HG03135 (cell line): ENCODE results near the gene ARHGAP26.
"Not testable (repeated sequence)": the region's sequence is repeated elsewhere in the genome, so short reads cannot be mapped to it uniquely, and the experiment has no call there.

Experiments used
- ATAC-seq: cut with Tn5 transposase; IDR thresholded peaks from one replicate; pipeline ENCODE4 v1.9.1; 2021; ENCODE audit warnings: mild to moderate bottlenecking, moderate library complexity; ENCODE audit not compliant: unreplicated experiment

The ARHGAP26 gene

DNA sequence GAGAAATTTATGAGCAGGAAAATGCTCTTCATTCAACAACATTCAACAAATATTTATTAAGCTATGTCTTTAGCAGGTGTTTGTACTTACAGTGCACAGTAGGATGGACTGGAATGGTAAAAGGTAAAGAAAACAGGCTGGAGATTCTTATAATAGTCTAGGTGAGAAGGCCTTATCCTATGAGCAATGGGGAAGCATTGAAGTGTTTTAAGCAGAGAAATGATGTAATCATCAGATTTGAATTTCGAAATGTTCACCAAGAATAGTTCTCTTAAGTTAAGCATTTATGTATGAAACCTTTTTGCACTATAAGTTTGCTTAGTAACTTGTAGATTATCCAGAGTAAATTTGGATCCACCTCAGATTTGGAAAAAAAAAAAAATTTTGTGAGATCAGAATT is 424.0 kb downstream of the ARHGAP26 start:
- ATAC-seq: no peak

DNA sequence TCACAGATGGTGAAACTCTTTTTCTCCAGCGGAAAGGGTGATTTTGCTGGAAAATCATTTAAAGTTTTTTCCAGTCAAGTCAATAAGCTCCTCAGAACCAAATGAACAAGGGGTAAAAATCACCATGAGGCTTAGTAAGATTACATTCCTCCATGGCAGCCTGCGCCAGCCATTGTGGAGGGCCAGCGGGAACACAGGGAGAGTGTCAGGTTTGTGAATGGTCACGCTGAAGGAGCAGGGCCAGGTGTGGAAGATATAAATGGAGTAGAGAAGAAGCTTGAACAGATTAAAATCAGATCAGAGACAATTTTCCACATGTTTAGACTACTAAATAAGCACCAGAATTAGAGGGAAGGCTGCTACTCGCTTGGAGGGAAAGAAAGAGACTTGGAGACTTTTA is 424.5 kb downstream of the ARHGAP26 start:
- ATAC-seq: no peak

DNA sequence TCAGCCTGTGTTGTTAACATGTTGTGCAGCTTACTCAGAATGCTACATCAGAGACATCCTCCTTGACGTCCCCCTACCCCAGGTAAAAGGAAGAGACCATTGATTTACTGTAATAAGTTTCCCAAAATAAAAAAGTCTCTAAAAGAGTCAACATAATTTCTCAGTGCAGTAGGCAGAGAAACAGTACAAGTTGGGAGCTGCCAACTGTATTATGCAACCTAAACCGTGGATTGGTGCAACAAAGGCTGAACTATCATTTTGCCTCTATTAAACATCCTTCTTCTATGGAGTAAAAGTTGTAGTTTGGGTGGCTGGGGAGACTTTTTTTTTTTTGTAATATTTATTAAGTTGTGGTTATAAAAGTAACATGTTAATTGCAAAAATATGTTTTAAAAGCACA is 425.3 kb downstream of the ARHGAP26 start:
- no peak for ATAC-seq

DNA sequence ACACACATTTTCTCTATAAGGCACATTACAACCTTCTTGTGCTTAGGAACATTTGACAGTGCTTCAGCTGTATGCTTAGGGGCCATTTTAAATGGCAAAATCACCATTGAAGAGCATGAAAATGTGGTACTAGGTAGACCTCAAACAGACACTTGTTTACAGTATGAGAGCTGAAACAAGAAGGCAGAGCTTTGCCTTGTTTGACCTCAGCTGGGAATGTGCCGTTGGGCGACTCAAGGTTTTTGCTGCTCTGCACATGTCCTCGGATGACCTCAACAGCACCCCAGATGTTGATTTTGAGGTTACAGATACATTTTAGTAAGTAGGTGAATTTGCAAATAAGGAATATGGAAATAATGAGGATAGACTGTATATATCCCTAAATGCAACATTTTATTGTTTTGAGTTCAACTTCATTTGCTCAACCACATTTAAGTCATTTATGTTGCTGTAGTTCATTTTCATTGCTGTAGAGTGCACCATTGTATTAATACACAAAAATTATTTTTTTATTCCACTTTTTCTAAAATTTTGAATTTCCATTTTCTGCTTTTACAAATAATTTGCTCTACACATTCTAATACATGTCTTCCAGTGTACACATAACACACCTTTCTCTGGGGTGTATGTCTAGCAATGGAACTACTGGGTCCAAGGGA is 426.6 kb downstream of the ARHGAP26 start:
- ATAC-seq: no peak

GRCh38 chr5:143197260-143197656 is 427.1 kb downstream of the ARHGAP26 start:
- no peak for ATAC-seq

GRCh38 chr5:143198332-143198731 is 428.2 kb downstream of the ARHGAP26 start:
- ATAC-seq: no peak

DNA sequence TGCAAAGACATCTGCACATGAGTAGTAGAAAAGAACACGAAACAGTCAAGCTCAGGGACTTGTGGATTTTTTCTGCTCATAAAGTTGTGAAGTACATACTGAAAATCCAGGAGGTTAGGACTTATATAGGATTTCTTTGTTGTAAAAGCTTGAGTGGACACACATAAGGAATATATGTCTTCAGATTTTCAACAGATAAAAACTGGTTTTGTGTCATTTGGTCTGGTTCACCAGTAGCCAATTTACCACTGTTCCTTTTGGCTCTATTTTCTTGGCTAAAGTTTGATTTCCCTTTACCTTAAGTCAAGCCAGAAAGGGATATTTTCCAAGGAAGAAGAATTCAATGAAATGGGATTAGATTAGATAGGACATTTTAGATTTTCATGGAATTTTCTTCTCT is 429.0 kb downstream of the ARHGAP26 start:
- ATAC-seq: no peak

GRCh38 chr5:143199843-143200242 is 429.7 kb downstream of the ARHGAP26 start:
- ATAC-seq: no peak

DNA sequence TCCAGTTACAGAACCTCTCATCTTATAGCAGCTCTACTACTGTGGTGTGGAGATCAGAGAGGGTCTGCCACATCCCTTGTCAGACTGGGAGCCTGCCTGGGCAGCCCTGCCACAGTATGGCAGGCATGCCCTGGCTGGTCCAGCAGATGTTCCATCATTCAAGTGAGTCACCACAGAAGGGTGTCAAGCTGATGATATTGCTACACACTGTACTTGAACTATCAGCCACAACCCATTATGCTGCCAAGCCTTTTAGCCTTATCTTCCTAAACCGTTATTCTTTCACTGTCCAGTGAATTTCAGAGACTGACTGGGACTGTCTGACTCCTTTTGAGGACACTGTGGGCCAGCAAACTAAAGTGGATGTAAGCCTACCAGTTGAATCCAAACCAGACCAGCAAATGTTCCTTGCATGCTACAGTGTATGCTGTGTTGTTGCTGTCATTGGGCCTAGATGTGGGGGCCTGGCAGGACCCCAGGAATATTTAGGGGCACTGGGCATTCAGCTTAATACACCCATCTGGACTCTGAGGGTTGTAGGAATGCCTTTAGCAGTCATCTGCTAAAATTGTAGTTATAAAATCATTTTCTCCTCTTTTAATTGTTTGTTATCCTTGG is 430.7 kb downstream of the ARHGAP26 start:
- ATAC-seq: no peak

GRCh38 chr5:143201589-143201988 is 431.4 kb downstream of the ARHGAP26 start:
- ATAC-seq: no peak

- not testable (repeated sequence) for ATAC-seq
Observed at GRCh38 chr5:143203301-143203956, 433.3 kb downstream of the ARHGAP26 start.

- no peak for ATAC-seq
Observed at GRCh38 chr5:143204474-143205246, 434.5 kb downstream of the ARHGAP26 start.

DNA sequence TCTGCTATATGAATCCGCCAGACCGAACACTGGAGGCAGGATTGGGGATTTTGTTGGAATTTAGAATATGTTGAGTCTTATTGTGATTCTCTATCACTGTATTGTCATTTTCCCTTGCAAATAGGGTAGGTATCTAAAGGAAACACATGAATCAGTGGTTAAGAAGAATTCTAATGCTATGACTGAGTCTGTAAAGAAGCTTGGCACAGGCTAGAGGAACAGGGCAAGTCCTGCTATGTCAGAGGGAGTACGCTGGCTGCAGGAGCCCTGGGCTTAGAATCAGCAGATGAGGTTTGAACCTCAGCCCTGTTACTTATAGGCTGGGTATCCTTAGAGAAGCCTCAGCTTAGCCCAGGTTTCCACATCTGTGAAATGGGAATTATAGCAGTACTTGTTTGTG is 435.2 kb downstream of the ARHGAP26 start:
- ATAC-seq: no peak

DNA sequence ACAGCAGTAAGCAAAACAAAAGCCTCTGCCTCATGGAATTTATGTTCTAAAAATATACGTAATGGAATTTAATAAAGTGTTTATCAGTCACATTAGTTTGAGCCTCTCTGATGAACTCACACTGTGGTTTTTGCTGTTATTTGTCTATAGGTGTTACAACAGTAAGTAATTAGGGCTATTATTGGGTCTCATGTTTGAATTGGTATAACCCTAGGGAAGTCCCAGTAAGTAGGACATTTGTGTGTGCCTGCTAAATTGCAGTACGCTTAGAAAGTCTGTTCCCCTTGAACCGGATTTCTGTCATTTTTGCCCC is 435.7 kb downstream of the ARHGAP26 start:
- ATAC-seq: no peak

DNA sequence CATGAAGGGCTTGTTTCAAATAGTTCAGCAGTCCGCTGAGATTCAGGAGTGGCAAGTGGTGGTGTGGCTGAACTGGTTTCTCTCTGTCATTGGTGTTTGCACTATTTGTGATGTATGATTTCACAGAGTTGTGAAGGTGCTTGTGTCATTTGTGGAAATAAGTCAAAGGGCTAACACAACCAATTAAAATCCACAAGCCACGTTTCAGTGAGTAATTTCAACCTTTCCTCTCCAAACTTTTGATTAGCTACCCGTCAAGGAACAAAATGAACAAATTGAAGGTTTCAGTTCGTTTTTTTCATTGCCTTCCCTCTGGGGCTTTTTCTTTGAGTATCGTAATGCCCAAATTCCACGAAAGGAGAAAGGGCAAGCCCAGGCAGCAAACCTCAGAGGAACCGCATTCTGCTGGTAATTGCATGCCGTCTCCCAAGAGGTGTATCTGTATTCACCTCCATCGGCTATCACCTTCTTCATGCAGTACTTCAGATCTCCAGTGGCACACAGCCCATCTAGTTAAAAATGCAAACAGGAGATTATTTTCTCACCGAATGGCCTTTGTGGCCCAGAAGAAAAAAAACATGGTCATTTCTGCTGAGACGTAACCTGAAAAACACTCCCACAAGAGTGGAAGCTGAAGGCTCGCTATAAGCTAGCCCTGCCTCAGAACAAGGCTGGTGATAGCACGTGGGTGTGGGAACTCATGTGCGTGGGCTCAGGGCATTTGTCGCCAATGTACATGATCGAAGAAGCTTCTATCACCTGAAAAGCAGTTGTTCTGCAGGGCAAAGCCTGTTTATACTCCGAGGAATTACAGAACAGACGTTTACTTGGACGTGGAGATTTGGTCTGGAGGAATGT is 436.2 kb downstream of the ARHGAP26 start:
- ATAC-seq: no peak

GRCh38 chr5:143207058-143207457 is 436.9 kb downstream of the ARHGAP26 start:
- ATAC-seq: no peak

- no peak for ATAC-seq
Observed at GRCh38 chr5:143207563-143208364, 437.6 kb downstream of the ARHGAP26 start.

GRCh38 chr5:143208365-143208641 is 438.1 kb downstream of the ARHGAP26 start:
- no peak for ATAC-seq

DNA sequence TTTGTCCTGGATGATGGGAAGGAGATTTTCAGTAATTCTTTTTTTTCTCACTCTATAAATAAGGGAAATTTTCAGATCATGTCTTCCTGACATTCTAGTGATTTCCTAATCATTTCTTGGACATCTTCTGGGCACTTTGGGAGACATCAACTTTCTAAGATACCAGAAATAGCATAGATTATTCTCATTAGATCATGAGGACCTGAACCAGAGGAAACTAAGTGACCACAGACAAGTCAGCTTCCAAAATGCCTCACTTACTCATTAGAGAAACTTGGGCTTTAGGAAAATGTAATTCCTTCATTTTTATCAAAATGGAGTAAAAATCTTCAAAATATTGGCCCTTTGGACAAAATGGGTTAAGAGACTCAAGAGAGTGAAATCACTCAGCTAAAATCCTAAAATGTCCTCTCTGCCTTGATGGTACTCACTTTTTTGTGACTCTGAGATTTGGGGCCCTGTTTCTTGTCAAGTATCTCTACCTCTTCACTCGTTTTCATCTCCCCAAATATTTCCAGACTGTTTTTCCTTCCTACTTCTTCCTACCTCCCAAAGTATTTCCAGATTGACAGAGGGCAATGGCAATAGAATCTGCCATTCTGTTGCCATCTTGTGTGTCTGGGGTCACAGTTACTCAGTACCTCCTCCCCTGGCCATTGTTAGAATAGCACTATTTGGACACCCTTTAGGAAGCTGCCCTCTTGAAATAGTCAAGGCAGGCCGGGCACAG is 438.8 kb downstream of the ARHGAP26 start:
- no peak for ATAC-seq
